ENCODE measurements around the gene LMX1B.

Gene LMX1B

DNA sequence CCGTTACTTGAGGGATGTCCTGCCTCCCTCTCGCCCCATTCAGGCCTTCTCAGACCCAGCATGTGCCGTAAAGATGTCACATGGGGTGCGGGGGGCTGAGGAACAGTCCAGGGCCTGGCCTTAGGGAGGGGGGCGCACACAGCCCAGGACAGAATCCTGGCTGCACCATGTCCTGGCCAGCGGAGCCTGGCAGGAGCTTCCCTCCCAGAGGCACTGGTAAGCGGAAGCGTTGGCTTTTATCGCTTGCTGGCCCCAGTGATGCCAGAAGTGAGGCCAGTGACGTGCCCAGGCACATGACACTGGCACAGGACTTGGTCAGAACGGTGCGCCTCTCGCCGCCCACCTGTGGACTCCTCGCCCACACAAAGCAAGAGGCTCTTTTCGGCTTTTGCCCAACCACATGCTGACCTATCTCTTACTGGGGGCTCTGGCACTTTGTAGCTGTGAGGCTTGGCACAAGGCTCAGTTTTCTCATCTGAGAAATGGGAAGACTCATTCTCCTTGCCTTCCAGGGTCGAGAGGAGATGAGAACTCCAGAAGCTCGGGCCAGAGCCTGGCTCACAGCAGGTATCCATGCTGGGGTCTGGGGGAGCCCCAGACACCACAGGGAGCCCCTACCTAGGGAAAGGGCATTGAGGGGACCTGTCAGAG lies 59.0 kb downstream of the LMX1B start:
- DNase-seq (ENCODE audit: extremely low spot score, insufficient read length, low read depth) (no peak), FAIRE-seq (no peak)

DNA sequence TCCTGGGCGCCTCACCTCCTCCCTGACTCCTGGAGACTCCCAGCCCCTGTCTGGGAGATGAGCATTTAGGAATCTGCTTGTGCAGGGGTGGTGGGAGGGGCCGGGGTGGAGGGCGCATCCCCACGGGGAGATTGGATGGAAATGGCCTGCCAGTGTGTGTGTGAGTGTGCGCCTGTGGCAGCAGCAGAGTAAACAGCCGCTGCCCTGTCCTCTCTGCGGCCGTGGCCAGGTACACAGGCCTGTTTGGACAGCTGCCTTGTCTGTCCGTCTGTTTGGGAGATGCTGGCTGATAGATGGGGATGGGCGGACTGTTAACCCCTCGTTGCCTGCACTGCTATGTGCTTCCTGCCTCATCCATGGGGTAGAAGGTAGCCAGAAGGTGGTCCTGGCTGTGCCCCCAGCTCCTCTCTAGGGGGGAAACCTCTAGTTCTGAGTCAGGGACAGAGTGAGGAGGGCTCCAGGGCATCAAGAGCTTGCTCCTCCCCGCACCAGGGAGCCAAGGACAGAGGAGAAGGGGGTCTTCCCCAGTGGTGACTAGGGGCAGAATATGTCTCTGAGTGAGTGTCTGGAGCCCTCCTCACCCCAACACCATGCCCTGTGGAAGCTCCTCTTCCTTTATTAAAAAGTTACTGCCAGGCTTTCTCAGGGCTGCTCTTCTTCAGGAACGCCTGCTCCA lies 60.1 kb downstream of the LMX1B start:
- FAIRE-seq, result no peak
- no peak for DNase-seq (ENCODE audit: extremely low spot score, insufficient read length, low read depth)

DNA sequence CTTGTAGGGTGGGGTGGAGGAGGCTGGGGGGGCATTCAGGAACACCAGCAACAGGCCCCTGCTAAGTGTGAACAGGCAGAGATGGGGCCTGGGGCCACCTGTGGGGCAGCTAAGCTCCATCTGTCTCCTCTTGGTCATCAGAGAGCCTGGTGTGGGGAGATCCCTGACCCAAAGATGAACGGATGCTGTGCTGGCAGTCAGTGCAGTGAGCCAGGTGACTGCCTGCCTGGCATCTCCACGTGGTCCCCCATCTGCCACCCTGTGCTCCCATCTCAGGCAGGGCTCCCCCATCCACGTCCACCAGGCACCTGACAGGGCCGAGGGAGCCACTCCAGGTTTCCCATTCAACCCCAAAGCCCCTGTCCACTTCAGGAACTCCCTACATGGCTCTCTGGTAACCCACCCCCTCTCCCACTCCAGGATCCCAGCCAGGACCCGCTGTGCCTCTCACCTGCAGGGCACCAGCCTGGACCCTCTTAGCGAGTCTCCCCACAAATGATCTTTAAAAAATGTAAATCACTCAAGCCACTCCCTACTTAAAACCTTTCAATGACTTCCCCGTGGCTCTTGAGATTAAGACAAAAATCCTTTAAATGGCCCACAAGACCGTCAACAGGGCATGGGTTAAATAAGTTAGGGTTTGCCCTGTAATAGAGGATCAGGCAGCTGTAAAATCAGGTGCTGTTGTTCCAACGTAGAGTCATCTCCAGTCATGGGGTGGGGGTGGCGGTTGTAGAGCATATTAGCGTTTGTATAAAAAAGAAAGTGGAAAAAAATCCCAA lies 60.8 kb downstream of the LMX1B start:
- FAIRE-seq (no peak), DNase-seq (ENCODE audit: extremely low spot score, insufficient read length, low read depth) (no peak)

DNA sequence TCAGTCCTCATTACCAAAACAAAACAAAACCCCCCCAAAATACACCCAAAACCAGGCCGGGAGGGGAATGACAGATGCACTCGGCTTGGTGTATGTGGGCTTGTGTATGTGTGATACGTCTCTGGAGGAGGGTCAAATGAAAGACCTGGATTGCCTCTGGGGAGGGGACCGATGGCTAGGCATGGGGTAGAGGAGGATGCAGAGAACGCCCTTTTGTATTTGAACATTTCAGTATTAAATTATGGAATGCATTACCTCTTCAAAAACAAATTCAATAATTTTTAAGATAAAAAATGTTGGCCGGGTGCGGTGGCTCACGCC lies 61.4 kb downstream of the LMX1B start:
- no peak for FAIRE-seq
- DNase-seq (ENCODE audit: extremely low spot score, insufficient read length, low read depth), result no peak

DNA sequence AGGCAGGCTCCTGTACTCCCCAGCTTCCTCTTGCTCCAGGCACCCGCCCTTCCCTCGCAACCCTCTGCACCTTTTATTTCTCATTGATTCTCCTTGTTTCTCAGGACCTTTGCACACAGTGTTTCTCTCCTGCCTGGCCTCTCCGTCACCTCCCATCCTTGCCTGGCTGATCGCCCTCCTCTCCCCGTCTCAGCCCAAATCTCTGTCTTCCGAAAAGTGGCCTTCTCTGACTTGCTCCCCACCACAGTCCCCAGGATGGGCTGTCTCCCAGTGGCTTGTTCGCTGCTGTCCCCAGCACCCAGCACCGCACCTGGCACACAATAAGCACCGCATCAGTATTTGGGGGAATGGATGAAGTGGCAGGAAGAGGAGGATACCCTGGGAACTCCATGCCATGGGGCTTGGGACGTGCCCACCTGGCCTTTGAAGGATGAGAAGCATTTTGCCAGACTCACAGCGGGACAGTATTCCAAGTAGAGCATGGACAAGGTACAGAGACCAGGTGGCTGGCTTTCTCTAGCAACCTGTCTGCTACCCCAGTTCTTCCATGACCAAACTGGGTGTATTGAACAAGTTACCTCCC lies 62.5 kb downstream of the LMX1B start:
- no peak for DNase-seq (ENCODE audit: extremely low spot score, insufficient read length, low read depth)
- no peak for FAIRE-seq

DNA sequence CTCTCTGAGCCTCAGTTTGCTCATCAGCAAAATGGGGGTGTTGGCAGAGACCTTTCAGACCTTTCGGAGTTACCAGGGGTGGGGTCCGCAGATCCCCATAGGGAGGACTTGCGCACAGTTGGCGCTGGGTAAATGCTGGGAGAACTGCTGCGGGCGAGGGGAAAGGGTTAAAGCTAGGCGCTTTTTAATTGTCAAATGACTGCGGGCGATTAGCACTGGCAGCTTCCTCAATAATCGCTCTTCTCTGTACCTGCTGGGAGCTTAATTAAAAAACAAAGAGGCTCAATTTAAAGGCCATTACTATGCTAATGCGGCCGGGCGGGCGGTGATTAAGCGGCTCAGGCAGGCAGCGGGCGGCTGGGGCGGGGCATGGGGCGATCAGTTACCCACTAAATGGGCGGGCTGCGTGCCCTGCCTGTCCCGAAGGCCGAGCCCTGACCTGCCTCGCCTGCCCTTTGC lies 63.0 kb downstream of the LMX1B start:
- DNase-seq (ENCODE audit: extremely low spot score, insufficient read length, low read depth) (no peak), FAIRE-seq (no peak)

DNA sequence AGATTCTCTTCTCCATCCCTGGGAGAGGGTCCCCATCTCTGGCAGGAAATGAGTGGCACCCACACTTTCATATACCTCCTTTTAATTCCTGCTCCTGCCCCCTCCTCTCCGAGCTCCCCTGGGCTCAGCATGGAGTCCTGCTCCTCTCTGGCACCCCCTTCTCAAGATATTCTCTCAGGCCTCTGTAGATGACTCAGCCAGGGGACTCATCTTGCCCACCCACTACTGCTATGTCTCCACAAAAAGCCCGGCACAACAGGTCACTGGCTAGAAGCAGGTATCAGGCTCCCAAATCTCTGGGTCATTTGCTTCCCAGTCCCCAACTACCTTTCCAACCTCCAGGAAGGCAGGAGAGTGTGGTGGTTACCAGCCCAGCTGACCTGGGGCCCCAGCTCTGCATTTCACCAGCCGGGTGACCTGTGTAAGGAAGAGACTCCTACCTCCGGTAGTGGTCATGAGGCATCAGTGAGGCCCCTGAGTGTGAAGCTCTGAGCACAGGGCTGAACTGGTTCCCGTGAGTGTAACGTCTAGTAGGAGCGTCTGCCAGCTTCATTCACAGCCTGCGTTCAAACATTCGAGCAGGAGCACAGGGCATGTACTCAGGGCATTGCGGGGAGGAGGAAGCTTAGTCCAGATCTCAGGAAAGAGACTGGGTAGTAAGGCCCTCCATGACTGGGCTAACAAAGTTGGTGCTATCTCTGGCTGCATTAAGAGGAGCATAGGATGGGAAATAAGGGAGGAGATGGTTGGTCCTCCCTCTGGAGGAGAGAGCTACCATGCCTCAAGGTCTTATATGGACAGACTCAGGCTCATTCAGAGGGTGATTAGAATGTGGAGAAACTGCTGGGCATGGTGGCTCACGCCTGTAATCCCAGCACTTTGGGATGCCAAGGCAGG lies 63.7 kb downstream of the LMX1B start:
- FAIRE-seq, result no peak

DNA sequence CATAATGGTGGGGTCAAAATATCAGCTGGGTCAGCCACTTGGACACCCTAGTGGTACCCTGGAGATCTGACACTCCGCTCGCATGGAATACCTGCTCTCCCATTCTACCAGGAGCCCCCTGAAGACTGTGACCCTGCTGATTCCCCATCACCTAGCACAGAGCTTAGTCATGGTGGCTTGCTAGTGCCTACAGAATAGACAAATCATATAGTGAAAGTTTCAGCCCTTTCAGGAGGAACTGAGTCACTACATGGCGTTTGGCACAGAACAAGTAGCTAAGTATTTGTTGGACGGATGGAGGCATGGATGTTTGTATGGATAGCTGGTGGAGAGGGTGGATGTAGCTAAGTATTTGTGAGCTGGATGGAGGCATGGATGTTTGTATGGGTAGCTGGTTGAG lies 65.3 kb downstream of the LMX1B start:
- DNase-seq (ENCODE audit: extremely low spot score, insufficient read length, low read depth) (no peak), FAIRE-seq (no peak)

More for the DNA sequence above, 63.7 kb downstream of the LMX1B start:
- no peak for DNase-seq (ENCODE audit: extremely low spot score, insufficient read length, low read depth)

DNA sequence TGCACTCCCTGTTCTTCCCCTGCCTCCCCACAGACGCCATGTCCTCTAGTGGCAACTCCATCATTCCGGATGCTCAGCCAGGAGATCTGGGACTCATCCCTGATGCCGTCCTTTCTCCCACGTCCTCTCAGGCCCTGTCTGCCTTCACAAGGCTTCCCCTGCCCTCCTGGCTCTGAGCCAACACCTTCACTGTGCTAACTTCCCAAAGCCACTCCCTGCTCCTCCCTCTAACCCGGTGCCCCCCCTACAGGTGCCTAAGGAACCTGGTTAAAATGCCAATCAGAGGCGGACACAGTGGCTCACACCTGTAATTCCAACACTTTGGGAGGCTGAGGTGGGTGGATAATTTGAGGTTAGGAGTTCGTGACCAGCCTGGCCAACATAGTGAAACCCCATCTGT lies 67.6 kb downstream of the LMX1B start:
- DNase-seq (ENCODE audit: extremely low spot score, insufficient read length, low read depth) (no peak), FAIRE-seq (no peak)

DNA sequence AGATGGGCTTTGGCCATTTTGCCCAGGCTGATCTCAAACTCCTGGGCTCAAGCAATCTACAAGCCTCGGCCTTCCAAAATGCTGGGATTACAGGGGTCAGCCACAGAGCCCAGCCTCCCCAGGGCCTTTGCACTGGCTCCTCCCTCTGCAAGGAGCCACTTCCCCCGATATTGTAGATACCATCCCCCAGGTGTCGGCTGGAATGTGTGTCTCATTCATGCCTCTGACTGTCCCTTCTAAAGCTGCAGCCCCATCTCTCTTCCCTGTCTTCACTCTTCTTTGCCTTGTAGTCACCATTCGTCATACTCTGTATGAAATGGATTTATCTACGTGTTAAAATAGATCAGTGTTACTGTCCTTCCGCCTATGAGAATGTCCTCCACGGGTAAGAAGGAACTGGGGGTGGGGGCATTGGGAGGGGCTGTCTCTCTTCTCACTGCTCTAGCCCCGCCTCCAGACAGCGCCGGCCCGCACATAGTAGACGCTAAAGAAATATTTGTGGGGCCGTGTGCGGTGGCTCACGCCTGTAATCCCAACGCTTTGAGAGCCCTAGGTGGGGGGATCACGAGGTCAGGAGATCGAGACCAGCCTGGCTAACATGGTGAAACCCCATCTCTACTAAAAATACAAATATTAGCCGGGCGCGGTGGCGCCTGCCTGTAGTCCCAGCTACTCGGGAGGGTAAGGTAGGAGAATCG lies 68.5 kb downstream of the LMX1B start:
- FAIRE-seq, result no peak

DNA sequence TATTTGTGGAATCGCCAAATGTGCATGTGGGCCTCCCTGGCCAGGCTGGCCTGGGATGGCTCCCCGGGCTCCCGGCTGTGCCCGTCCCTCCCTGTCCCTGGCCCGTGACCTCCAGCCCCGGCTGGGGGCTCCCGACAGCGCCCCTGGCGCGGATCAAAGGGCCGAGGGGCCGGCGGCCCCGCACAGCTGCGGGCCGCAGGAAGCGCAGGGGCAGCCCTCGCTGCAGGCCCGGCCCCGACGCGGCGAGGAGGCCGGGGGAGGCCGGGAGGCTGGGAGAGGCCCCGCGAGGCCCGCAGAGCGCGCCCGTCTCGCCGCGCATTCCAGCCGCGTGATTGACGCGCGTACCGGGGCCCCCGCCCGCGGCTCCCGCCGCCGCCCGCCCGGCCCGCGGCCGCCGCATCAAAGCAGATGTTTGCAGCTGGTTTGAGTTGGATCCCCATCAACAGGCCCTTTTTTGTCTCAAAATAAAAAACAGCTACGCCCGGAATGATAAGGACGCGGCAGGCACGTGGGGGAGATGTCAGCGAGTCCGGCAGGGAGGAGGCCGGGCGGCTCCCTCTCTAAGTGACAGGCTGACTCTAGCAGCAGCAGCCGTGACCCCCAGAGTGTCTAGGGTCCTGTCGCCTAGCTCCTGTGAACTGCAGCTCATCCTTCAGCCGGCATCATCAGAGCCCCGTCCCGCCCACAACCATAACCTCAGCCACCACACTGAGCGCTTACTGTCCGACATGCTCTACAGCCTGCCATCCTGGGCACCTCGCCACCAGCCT lies 69.4 kb downstream of the LMX1B start:
- no peak for FAIRE-seq
- DNase-seq (ENCODE audit: extremely low spot score, insufficient read length, low read depth), result no peak

More for the DNA sequence above, 68.5 kb downstream of the LMX1B start:
- DNase-seq (ENCODE audit: extremely low spot score, insufficient read length, low read depth), result no peak

DNA sequence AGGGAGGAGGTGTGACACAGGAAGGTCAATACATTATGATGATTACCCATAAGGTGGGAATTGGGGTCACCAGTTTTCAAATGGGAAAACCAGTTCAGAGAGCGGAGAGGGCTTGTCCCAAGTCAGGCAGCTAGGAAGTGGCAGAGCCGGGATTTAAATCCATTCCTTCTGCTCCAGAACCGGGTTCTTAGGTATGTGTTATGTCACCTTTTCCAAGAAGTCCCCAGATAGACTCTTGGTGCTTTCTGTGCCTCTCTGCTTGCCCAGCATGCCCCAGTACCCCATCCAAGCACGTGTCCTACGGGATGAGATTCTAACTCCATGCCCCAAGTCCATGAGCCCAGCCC lies 69.9 kb downstream of the LMX1B start:
- FAIRE-seq (no peak), DNase-seq (ENCODE audit: extremely low spot score, insufficient read length, low read depth) (no peak)

DNA sequence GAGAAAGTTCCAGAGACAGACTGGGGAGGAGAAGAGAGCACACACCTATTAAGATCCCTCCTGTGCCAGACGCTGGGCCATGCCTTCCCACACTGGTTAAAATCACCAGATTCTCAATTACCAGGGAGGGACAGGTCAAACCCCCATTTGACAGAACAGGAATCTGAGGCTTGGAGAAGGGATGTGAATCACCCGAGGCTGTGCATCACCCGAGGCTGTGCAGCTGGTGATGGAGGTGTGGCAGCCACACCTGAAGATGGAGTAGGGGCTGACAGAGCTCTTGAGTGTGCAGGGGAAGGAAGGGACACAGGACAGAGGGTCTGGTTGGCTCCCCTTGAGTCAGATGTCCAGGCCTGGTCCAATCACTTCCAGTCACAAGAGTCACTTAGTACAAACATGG lies 70.6 kb downstream of the LMX1B start:
- DNase-seq (ENCODE audit: extremely low spot score, insufficient read length, low read depth) (no peak), FAIRE-seq (no peak)

DNA sequence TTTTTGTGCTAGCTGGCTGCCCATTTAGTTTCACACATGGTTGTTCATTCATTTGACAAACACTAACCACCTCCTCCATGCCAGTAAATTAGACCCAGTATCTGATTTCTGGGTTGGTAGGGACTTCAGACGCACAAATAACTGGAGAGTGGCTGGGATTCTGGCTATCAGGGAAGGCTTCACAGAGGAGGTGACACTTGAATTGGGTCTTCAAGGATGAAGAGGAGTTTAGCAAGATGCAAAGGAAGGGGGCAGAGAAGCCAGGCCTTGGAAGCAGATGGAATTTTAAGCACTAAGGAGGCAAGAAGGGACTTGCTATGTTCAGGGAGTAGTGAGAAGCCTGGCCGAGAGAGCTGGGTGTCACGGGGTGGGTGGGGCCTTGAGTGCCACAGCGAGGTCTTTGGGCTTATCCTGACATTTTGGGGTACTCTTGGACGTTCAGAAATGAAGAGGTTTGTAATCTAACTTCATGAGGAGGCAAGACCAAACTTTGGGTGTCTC lies 71.3 kb downstream of the LMX1B start:
- DNase-seq (ENCODE audit: extremely low spot score, insufficient read length, low read depth) (no peak), FAIRE-seq (no peak)

DNA sequence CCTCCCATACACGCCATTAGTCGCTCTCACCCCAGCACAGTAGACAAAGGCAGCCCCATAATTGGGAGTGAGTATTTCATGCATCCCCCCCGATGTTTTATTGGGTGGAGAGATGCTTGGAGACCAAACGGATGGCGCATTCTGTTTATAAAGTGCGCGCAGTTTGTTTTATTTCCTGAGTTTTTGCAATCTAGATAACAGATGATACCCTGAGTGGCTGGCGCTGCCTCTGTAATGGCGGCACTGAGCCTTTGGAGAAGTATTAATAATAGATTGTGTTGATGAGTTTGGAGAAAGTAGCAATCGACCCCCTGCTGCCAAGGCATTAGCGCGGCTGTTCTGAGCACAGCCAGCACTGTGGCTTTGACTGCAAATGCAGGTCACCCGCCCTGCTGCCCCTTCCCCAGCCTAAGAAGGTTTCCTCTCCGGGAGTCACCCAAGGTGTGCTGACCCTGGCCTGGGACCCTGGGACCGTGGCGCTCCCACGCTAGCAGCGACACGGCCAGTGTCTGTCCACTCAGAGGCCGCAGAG lies 74.3 kb downstream of the LMX1B start:
- FAIRE-seq, result no peak
- DNase-seq (ENCODE audit: extremely low spot score, insufficient read length, low read depth), result no peak

DNA sequence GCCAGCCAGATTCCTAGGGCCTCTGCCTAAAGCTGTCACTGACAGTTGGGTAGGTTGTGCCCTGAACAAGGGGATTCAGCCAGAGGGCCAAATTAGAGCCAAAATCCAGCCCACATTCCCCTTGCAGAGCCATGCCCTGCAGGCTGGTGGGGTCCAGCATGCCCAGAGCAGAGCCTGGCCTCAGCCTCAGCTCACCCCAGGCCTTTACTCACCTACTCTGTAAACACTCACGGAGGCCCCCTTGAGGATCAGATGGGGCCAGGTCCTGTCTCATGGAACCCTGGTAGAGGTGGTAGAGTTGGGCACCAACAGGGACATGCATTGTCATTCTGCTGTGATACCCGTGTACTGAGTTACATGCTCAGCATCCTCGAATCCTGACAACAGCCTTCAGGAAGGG lies 74.9 kb downstream of the LMX1B start:
- FAIRE-seq (no peak), DNase-seq (ENCODE audit: extremely low spot score, insufficient read length, low read depth) (no peak)

DNA sequence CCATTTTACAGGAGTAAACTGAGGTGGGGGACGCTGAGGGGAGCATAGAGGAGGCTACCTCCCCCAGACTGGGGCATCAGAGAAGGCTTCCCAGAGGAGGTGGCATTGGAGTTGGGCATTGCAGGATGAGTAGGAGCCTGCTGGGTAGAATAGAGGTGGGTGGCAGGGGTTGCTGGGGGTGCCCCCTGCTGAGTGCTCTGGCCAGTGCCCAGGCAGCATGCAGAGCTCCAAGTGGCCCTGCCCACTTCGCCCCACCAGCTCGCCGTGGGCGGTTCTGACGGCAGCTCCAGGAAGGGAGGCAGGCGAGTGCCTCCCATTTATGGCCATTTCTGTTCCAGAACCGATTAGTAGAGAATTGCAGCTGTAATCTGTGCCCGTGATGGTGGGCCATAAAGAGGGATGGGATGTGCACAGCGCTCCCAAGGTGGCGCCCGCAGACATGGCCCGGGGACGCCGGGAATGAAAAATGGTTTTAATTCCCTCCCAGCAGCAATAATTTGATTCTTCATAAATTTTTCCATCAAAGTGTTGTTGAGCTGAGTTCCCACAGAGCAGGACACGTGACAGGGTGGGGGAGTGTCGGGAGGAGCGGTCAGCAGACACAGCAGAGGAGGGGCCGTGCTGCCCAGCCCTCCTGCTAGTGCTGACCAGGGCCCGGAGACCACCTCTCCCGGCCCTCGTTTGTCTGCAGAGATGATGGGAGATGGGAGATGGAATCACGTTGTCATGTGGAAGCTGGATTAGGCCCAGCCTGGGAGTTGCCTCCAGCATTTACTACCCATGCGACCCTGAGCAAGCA lies 75.5 kb downstream of the LMX1B start:
- DNase-seq (ENCODE audit: extremely low spot score, insufficient read length, low read depth) (no peak), FAIRE-seq (no peak)
